Measurements from ENCODE around the gene DUSP23. TPM values are rescaled to one million over a fixed set of nuclear protein-coding genes. Genes with fewer than 3 reads are reported as not detected.

DUSP23 gene
- total and polyA plus RNA-seq, 10 of the 15 experiments (the other 5 are each of a cell fraction or from before 2014, with no cell fraction given) = 1.1 to 6.9 (median 4.1) TPM; not detected in 1

- TF ChIP-seq, protein P1, sequence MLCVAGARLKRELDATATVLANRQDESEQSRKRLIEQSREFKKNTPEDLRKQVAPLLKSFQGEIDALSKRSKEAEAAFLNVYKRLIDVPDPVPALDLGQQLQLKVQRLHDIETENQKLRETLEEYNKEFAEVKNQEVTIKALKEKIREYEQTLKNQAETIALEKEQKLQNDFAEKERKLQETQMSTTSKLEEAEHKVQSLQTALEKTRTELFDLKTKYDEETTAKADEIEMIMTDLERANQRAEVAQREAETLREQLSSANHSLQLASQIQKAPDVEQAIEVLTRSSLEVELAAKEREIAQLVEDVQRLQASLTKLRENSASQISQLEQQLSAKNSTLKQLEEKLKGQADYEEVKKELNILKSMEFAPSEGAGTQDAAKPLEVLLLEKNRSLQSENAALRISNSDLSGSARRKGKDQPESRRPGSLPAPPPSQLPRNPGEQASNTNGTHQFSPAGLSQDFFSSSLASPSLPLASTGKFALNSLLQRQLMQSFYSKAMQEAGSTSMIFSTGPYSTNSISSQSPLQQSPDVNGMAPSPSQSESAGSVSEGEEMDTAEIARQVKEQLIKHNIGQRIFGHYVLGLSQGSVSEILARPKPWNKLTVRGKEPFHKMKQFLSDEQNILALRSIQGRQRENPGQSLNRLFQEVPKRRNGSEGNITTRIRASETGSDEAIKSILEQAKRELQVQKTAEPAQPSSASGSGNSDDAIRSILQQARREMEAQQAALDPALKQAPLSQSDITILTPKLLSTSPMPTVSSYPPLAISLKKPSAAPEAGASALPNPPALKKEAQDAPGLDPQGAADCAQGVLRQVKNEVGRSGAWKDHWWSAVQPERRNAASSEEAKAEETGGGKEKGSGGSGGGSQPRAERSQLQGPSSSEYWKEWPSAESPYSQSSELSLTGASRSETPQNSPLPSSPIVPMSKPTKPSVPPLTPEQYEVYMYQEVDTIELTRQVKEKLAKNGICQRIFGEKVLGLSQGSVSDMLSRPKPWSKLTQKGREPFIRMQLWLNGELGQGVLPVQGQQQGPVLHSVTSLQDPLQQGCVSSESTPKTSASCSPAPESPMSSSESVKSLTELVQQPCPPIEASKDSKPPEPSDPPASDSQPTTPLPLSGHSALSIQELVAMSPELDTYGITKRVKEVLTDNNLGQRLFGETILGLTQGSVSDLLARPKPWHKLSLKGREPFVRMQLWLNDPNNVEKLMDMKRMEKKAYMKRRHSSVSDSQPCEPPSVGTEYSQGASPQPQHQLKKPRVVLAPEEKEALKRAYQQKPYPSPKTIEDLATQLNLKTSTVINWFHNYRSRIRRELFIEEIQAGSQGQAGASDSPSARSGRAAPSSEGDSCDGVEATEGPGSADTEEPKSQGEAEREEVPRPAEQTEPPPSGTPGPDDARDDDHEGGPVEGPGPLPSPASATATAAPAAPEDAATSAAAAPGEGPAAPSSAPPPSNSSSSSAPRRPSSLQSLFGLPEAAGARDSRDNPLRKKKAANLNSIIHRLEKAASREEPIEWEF (IDR thresholded peaks at IDR 0.05; ENCODE audit: insufficient replicate concordance, low read depth, low read length) = no peak
- no peak for TF ChIP-seq BCL11A (IDR thresholded peaks at IDR 0.05; ENCODE audit: low read depth, low read length)
- no peak for TF ChIP-seq SIN3A (IDR thresholded peaks at IDR 0.05; ENCODE audit: low read depth, low read length)
These were observed 50.0 kb downstream of the DUSP23 start (continued) for GRCh38 chr1:159830722-159831121.

DNA sequence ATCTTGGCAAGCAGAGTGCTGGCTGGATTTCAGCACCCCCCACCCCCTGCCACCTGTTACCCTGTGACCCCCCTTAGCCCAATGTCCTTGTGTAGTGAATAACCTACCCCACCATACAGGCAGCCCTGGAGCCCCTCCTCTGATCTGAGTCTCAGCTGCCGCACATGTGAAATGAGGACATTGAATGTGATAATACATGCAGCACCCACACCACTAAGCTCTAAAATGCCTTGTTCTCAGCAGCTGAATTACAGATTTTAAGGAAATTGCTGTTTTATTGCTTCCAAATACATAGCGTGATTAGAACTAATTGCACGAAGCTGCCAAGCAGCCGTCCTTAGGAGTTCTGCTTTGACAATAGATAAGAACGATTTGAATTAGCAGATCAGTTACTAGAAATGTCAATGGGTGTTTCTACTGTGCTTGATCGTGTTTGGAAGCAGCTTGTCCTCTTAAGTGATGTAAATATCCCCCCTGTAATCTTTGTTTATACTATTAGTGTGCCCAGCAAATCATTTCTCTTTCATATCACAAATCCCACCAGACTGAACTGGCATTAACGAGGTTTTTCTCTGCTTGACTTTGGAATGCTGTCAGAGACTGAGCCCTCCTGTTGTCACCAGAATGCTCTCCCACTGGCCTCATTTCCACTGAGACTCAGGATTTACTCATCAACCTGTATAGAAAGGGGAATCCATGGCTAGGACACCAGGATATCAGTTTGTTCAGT, 50.8 kb downstream of the DUSP23 start:
- no peak for ATAC-seq
- Histone ChIP-seq H3K79me2 (ENCODE audit: control insufficient read depth, insufficient read depth, low read length) (no peaks in the 10 kb centered on the region), H2AFZ (ENCODE audit: control insufficient read depth, low read depth, low read length) (no peak overlapping the region), H3K4me2 (ENCODE audit: control insufficient read depth, insufficient read depth) (no peak overlapping the region), H3K4me1 (ENCODE audit: control insufficient read depth, insufficient read depth, low read length) (peaks cover 26% of the 10 kb centered on the region), H3K27ac (ENCODE audit: control insufficient read depth, insufficient read depth) (no peak overlapping the region), H4K20me1 (ENCODE audit: control insufficient read depth, insufficient read depth) (no peaks in the 10 kb centered on the region), H3K4me3 (no peak overlapping the region), H3K9ac (ENCODE audit: control insufficient read depth, insufficient read depth, low read length) (no peak overlapping the region), H3K36me3 (ENCODE audit: control insufficient read depth in 2 of 2, insufficient read depth in 2 of 2, low read length in 1 of 2) (no peaks in the 10 kb centered on the region), H3K27me3 (replicated peaks in 1 of 2; ENCODE audit: control insufficient read depth in 2 of 2, insufficient read depth in 2 of 2, low read length in 1 of 2) (no peaks in the 10 kb centered on the region), H3K9me3 (replicated peaks; ENCODE audit: control insufficient read depth, insufficient read depth, low read length) (peaks cover 2% of the 10 kb centered on the region; the same call in 1 of the 3 replicates)
- in situ Hi-C loops (cut with MboI) (no loop called here), intact Hi-C loops (cut with micrococcal nuclease; ENCODE audit: unreplicated experiment) (no loop called here)
- DNase-seq (ENCODE audit: low read depth, low spot score) = no peak
- RAD21 ChIA-PET (ENCODE audit: unreplicated experiment) = interaction anchor here (1.3 kb wide), 1 partner anchor 33 kb away, joined by 3 read pairs; no protein-coding TSS in a partner anchor
- SMC1A ChIA-PET (ENCODE audit: uncharacterized antibody, unreplicated experiment) = interaction anchor here (0.8 to 3.5 kb wide), 7 partner anchors 10 to 199 kb away, joined by 3 to 13 read pairs (median 9); no protein-coding TSS in a partner anchor
- WGBS (ENCODE audit: insufficient coverage, insufficient replicate concordance, low lambda C conversion rate, missing lambda C conversion rate) = 25% methylated on average over 7 of the region's 7 CpGs
- no peak for FAIRE-seq
- BruUV-seq (replicated peaks) = no TSS peak
- POLR2A ChIA-PET = no interaction called here
- CTCF ChIA-PET = interaction anchor here (0.7 to 16.1 kb wide), 5 partner anchors 10 to 175 kb away, joined by 3 to 178 read pairs (median 4); partner anchors contain the start of gene FCRL6
- TF ChIP-seq CEBPB (IDR thresholded peaks at IDR 0.05; ENCODE audit: borderline replicate concordance in 1 of 2, low read depth in 2 of 2, low read length in 2 of 2) (no peak), E2F8 (IDR thresholded peaks at IDR 0.05; ENCODE audit: low read depth, partially characterized antibody) (no peak), ASH2L (IDR thresholded peaks at IDR 0.05; ENCODE audit: borderline replicate concordance, low read depth) (no peak), STAT3 (IDR thresholded peaks at IDR 0.05; ENCODE audit: low read depth, low read length) (no peak)
- TF ChIP-seq, protein P2, sequence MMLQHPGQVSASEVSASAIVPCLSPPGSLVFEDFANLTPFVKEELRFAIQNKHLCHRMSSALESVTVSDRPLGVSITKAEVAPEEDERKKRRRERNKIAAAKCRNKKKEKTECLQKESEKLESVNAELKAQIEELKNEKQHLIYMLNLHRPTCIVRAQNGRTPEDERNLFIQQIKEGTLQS (IDR thresholded peaks at IDR 0.05; ENCODE audit: borderline replicate concordance, extremely low read depth, low read depth, low read length) = no peak

Measured in GM12878 (cell line).